Body of pancreas (tissue), 4 donors: ENCODE data around the gene ARHGAP26.

Experiments used
- CTCF ChIP-seq, 7 experiments: fragments of 450-650 bp in 4 of 7; fragments of 200-600 bp in 3 of 7; sonication (generic) in 3 of 7; IDR thresholded peaks; one replicate each; pipeline ENCODE4 v1.5.1; 2016 to 2019; ENCODE audit warnings: antibody characterized with exemption in 7 of 7
- POLR2A ChIP-seq, 3 donors: fragments of 450-650 bp; IDR thresholded peaks; one replicate each; pipeline ENCODE4 v1.6.1; 2016; ENCODE audit warnings: antibody characterized with exemption in 3 of 3, mild to moderate bottlenecking in 2 of 3

GRCh38 chr5:142911170-142911569 is 141.0 kb downstream of the ARHGAP26 start:
- TF ChIP-seq CTCF (IDR thresholded peaks at IDR 0.05) (no peak), POLR2A (IDR thresholded peaks at IDR 0.05) (no peak)
